Daoy (cell line): ENCODE results near the gene TMPRSS2. TPM values are rescaled to one million over a fixed set of nuclear protein-coding genes. Genes with fewer than 3 reads are reported as not detected.
A peak's percentile ranks its signal among the peaks of the same experiment; 100 is the strongest.

ENCODE experiments used
- DNase-seq: peaks from one replicate; pipeline ENCODE4 v3.0.0-alpha.2; 2015; ENCODE audit warnings: low read depth
- total RNA-seq: library from RNA; depleted of rRNA; stranded (reverse); fragments of >200 nt; shearing (Covaris generic); gene quantifications from 2 replicates; pipeline ENCODE4 v1.2.3, GENCODE V29; 2014; rRNA removed

TMPRSS2 gene
- total RNA-seq: 7.3 and 9.0 TPM in 2 replicates

GRCh38 chr21:41507521-41508414, at the start of gene TMPRSS2:
Gene TMPRSS2, minus strand, starts transcription at chr21:41508158. Its CDS starts 10,025 bp downstream, at chr21:41498133.
- peak; percentile 54 for DNase-seq

GRCh38 chr21:41555057-41555456, 47.1 kb upstream of the TMPRSS2 start:
- no peak for DNase-seq

- no peak for DNase-seq
These were observed 44.3 kb upstream of the TMPRSS2 start for GRCh38 chr21:41552254-41552653.

GRCh38 chr21:41548781-41549180, 40.8 kb upstream of the TMPRSS2 start:
- DNase-seq: no peak

GRCh38 chr21:41547111-41547510, 39.2 kb upstream of the TMPRSS2 start:
- DNase-seq: no peak

- no peak for DNase-seq
These were observed 37.8 kb upstream of the TMPRSS2 start for GRCh38 chr21:41545500-41546359.

GRCh38 chr21:41542727-41543126, 34.8 kb upstream of the TMPRSS2 start:
- DNase-seq: no peak

GRCh38 chr21:41537356-41537755, 29.4 kb upstream of the TMPRSS2 start:
- DNase-seq: peak; percentile 16

- no peak for DNase-seq
These were observed 28.8 kb upstream of the TMPRSS2 start for GRCh38 chr21:41536827-41537103.

- DNase-seq: no peak
These were observed 28.3 kb upstream of the TMPRSS2 start for GRCh38 chr21:41536076-41536826.

- DNase-seq: no peak
These were observed 22.4 kb upstream of the TMPRSS2 start for GRCh38 chr21:41530366-41530765.

- no peak for DNase-seq
These were observed 21.8 kb upstream of the TMPRSS2 start for GRCh38 chr21:41529769-41530168.

- no peak for DNase-seq
These were observed 18.6 kb upstream of the TMPRSS2 start for GRCh38 chr21:41526478-41527087.

GRCh38 chr21:41523175-41523574, 15.2 kb upstream of the TMPRSS2 start:
- no peak for DNase-seq

GRCh38 chr21:41521489-41522027, 13.6 kb upstream of the TMPRSS2 start:
- no peak for DNase-seq

GRCh38 chr21:41520560-41521442, 12.8 kb upstream of the TMPRSS2 start:
- no peak for DNase-seq

GRCh38 chr21:41519806-41520559, 12.0 kb upstream of the TMPRSS2 start:
- no peak for DNase-seq

GRCh38 chr21:41518757-41519156, 10.8 kb upstream of the TMPRSS2 start:
- DNase-seq: no peak

- no peak for DNase-seq
These were observed 3.9 kb upstream of the TMPRSS2 start for GRCh38 chr21:41511858-41512257.

GRCh38 chr21:41510500-41510899, 2.5 kb upstream of the TMPRSS2 start:
- DNase-seq: no peak
